Activated T-cell treated with anti-CD3 and anti-CD28 coated beads for 1 hour (primary cell): ENCODE measurements around the gene GPR15LG.

Source experiments
- DNase-seq: peaks from one replicate; pipeline ENCODE4 v3.0.0-alpha.2; 2020; ENCODE audit warnings: low read depth

GPR15LG gene

DNA sequence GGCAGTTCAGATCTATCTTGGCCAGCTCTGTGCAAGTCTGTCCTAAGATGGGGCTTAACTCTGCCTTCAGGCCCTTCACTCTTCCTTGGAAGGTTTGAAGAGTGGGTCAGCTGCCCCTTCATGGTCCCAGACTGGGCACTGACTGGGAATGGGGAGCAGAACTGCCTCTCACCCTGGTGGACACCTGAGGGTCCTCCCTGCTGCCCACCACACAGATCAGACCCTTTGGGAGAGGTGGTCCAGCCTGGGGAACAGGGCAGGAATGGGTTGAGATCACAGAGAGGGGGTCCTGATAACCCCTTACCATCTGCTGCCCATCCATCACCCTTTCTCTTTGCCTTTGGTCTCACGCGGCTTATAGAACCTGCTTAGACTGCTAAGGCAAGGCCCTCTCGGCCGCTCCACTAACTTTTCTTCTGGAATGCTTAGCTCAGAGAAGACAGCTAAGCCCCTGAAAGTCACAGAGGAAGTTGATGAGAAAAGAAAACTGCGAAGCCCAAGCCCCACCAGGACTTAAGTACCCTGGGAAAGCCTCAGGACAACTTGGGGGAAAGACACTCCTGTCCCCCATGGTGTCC lies 20.3 kb downstream of the GPR15LG start:
- DNase-seq, result no peak

DNA sequence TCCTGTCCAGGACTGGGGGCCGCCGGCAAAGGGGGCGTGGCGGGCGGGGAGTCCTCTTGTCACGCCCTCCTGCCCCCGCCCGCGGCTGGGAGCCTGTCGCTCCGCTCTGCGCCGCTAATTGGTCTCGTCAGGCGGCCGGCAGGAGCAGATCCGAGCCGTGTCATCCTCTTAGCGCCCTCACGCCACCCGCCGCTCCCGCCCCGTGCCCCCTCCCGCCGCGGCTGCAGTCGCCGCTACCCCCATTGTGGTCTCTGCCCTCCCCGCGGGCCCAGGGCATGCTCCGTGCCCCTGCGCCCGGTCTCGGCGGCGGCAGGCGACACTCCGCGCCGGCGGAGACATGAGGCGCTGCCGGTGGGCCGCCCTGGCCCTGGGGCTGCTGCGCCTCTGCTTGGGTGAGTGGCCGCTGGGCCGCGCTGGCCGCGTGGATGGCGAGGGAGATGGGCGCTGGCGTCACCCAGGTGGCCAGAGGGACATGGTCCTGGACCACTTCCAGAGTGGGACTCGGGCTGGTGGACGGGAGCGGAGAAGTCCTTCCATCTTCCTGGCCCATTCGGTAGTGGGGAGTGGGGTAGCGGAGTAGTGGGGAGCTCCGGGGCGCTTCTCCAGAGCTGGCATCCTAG lies 20.9 kb downstream of the GPR15LG start, which contains the start of gene CDHR1:
Gene CDHR1 (plus strand): TSS at position 114 of the 620 bp plus-strand sequence. CDS start 224 bp downstream, at position 338.
- DNase-seq, result peak; percentile 33

DNA sequence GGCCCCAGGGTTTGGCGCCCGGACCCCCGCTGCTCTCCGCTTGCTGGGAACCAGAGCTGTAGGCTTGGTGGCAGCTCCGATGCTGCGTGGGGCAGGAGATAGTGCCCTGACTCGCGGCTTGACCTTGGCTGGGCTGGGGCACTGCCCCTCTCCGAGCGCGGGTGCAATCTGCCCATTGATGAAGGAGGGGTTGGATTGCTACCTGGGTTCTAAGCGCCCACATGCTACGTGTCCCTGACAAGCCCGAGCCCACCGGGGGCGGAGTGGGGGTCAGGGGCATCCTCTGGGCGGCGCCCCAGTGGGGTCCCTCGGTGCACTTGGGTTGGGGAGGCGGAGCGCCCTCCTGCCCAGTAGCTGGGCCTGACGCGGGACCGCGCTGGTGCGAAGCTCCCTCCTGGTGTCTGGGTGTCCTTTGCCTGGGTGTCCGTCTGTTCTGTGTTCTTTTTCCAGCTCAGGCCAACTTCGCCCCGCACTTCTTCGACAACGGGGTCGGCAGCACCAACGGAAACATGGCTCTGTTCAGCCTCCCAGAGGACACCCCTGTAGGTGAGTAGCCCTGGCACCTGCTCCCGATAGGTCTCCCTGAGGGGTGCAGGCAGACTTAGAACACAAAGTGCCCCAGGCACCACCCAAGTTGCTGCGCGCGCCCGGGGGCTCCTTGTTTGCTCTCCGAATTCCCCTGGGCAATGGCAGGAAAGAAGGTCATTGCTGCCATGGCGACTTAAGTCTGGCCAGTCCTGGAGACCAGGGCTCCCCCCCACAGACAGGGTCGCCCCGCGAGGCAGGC lies 21.6 kb downstream of the GPR15LG start:
- DNase-seq, result no peak

DNA sequence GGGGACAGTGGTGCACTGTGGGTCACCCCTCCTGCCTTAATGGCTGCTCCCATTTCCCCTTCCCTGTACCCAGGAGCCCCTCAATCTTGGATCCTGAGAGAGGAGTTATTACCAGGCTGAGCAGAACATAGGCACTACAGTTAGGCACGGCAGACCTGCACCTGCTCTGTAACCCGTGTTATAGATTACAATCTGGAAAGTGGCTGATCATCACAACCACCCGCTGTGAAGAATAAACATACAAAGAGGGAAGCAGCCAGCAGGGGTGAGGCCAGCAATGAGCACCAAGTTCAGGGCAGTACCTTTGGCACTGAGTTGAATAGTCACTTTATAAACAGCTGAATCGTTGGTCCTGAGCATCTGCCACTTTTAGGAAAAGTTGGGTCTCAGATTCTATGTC lies 22.5 kb downstream of the GPR15LG start:
- no peak for DNase-seq

DNA sequence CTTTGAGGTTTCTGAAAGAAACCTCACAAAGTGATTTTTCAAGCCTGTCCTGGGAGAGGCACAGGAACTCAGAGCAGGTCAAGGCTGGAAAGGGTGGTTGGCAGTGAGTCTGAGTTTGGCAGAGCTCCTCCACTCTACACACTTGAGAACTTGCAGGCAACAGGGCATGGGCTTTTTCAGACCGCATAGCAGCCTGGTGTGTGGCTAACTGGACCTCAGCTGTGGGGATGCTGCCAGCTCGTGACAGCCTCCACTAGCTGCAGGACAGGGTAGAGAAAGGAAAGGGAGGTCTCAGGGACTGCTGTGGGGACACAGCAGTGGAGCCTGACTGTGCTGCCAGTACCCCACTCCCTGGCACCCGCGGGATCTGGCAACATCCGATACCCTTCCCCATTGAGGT lies 23.3 kb downstream of the GPR15LG start:
- no peak for DNase-seq

DNA sequence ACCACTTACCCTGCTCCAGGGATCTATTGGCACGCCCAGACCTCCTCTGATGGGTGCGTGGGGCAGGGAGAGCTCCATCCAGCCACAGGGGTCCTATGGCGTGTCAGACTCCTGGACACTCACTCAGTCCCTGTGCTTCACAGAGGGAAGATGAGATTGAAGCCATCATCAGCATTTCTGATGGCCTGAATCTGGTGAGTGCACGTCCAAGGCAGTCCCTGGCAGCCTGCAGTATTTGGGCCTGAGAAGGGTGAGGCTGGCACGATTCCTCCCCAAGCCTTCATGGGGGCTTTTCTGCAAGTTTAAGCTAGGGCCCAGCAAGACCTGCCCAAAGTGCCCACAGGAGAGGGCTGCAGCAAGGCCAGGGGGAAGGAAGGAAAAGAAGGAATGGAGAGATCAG lies 24.0 kb downstream of the GPR15LG start:
- no peak for DNase-seq

DNA sequence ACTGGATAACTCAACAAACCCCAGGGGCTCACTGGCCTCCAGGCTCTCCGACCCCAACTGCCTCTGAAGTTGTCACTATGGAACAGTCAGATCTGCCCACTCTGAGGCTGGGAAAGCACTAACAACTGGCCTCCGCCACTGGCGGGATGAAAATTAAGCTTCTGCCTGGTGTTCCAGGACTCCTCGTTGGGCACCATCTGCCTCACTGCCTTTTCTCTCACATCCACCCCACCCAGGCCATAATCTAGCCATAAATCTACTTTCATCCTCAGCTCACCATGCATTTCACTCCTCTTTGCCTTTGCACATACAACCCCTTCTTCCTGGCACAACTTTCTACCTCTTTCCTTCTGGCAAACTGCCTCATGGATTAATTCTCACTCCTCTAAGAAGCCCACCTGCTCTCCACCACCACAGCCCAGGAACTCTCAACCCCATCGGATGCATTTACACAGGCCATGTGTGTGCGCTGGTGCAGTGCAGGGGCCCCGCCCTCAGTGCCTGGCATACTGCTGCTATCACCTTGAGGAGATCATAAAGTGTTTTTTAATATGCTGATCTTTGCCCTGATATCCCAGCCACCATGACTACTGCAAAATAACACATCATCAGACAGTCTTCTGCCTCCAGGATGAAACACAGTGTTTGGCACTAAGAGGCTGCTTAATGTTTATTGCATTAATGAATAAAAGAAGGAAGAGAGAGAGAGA lies 24.8 kb downstream of the GPR15LG start:
- DNase-seq, result no peak

DNA sequence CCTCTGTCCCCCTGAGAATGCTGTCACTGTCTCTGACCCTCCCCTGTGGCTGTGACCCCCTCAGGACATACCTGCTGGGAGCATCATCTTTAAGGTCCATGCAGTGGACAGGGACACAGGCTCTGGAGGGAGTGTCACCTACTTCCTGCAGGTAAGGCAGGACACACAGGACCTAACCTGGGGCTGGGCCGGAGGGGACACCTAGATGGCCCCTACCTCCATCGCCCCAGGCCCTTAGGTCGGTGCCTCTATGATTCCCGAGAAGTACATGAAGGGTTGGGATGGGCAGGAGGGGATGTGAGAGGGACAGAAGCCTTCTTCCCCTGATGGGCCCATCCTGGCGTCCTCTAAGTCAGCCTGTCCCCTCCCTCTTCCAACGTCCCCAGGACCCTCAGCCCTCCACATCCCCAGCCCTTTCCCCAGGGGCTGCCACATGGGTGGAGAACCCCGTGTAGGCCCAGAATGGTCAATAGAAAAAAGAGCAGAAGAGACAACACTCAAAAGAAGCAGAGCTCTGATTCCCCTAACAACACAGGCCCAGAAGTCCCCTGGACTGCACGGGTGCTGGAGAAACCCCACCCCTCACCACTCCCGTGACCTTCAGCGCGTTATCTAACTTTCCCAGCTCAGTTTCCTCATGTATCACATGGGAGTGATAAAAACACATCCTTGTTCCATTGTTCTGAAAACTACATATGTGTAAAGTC lies 27.1 kb downstream of the GPR15LG start:
- DNase-seq, result no peak

DNA sequence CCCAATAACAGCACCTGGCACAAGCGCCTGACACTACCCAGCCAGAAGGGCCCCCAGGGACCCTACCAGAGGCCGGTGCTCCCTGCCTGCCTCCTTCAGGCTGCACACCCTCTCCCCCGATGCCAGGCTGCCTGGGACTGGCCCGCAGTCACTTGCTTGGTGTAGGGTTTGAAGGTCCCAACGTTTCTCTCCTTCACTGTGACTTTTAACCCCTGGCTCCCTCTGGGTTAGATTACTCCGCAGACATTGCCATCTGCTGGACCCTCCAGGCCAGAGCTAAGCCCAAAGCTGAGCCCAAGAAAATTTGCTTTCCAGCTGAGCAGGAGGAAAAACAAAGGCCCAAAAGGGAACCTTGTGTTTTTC lies 27.6 kb downstream of the GPR15LG start:
- DNase-seq, result no peak

DNA sequence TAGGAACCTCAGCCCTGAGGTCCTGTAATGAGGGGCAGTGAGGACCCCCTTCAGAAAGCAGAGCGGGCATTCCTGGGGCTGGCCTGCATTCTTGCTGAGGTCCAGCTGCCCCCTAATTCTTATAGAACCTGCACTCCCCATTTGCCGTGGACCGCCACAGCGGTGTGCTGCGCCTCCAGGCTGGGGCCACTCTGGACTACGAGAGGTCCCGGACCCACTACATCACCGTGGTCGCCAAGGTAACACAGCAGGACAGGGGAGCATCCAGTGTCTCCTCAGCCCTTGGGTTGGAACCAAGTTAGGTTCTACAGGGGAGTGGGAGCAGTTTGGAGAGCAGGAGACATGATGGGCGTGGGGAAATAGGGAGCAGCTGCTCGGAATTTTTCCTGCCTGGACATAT lies 28.1 kb downstream of the GPR15LG start:
- no peak for DNase-seq

DNA sequence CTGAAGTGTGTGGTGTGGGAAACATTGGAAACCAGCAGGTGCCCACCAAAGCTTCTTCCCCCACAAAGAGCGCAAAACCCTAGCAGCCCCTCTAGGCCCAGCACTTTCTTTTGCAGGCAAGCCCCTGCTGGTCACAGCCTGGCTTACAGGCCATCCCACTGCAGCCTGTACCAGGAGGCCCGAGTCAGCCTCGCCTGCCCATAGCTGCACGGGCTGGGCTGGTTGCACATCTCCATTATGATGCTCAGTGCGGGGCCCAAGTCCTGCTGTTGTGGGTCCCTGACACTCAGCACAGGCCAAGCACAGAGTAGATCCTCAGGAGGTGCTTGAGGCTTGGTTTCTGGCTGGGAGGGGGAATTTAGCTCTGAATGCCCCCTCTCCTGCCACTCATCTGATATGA lies 28.7 kb downstream of the GPR15LG start:
- DNase-seq, result no peak

DNA sequence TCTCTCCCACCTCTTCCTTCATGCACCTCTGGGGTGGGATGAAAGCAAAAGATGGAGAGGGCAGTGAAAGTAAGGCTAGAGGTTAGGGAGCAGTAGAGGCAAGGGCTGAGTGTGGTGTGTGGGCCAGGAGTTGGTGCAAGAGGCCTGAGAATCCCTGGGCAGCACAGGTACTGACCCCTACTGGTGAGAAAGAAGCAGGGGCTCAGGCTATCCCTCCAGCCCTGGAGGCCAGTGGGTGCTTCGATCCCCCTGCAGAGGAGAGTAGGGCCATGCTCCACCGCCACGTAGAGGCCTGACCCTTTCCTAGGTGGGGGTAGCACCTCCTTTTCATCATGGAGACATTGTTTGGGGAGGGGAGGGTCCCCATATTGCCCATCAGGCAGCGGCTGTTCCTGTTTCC lies 30.5 kb downstream of the GPR15LG start:
- DNase-seq, result no peak

DNA sequence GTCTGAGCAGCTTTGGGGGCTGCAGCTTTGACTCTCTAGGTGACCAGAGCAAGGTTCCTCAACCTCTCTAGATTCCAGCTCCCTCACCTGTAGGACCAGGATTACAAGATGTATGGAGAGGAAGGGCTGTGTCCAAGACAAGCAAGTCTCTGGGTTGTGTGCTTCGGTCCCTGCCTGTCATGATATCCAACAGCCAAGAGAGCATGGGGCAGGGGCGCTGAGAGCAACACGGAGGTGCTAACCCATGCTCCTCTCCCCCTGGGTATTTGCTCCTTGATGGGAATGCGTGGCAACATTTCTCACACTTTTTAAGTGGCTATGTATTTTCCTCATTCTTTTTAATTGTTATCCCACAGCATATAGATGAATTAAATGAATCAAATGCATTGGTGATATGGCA lies 31.0 kb downstream of the GPR15LG start:
- DNase-seq, result no peak

DNA sequence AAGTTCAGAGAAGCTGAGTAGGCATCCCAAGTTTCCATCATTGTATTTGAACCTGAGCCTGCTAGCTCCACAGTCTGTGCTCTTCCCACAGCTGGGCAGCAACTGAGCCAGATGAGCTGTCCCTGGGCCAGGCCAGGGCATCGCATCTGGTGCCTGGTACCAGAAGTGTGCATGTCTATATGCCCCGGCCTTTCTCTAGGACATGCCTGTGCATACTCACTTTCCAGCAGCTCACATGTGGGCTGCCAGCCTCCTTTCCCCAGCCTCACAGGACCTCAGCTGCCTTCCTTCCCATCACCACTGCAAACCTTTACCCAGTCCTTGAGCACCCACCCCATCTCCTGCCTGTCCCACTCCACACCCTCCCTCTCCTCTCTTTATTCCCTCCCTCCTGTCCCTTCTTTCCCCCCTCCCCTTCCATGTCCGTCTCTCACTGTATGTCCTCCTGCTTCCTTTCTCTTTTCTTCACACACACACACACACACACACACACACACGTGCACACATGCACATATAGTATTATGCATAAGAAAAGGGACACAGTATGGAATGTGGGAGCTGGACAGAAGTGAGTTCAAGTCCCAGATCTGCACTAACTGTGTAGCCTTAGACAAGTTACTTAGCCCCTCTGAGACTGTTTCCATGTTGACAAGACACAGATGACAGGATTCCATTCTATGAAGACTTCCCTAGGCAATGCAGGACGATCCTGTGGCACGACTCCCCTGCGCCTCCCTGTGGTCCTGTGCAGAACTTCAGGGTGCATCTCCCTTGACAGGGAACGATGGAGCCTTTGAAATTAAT lies 31.6 kb downstream of the GPR15LG start:
- DNase-seq, result peak; percentile 47

DNA sequence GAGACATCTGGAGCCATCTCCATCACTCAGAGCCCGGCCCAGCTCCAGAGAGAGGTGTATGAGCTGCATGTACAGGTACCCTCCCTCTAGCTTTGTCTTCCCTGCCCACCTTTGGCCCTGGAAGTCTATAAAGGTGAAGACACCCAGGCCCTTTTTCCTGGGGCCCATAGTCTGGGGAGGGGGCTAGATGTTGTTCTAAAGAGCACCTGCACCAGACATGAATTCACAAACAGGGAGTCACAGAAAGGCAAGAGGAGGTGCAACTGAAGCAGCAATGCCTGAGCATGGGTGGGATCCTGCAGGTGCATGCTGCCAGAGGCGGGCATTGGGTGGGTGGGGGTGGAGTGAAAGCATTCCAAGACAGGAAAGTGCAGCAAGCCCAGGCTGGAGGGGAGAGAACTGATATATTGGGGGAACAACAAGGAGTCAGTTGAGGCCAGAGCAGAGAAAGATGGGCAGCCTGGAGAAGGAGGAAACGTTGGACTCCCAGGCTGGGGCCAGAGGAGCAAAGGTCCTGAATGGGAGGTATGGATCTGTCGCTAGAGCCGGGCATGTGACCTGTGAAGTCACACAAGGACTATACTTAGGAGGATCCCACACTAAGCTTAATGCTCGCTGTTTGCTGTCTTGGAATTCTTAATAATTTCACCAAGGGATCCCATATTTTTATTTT lies 32.4 kb downstream of the GPR15LG start:
- DNase-seq, result no peak

DNA sequence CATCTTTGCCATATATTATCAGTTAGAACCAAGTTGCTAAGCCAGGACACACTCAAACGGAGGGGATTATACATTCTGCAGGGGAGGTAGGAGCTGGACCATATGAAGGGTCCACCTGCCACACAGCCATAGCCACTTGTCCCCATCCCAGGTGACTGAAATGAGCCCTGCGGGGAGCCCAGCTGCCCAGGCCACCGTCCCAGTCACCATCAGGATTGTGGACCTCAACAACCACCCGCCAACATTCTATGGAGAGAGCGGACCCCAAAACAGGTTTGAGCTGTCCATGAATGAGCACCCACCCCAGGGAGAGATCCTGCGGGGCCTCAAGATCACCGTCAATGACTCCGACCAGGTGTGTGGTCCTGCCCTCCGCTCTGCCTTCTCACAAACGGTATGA lies 34.4 kb downstream of the GPR15LG start:
- DNase-seq, result no peak

DNA sequence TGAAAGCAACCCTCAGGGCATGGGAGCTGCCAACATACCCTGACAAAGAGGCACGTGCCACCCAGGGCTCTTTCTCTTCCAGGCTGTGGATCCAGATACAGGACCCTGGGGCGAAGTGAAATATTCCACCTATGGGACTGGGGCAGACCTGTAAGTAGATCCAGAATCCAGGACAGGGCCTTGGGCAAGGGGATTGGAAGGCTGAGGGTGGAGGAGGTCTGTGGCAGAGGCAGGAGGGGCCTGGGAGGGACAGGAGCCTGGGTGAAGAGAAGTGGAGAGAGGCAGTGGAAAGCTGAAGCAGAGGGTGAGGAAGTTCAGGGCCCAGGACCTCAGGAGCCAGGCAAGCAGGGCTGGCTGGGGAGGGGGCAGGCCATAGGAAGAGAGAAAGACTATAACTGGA lies 38.0 kb downstream of the GPR15LG start:
- DNase-seq, result no peak

DNA sequence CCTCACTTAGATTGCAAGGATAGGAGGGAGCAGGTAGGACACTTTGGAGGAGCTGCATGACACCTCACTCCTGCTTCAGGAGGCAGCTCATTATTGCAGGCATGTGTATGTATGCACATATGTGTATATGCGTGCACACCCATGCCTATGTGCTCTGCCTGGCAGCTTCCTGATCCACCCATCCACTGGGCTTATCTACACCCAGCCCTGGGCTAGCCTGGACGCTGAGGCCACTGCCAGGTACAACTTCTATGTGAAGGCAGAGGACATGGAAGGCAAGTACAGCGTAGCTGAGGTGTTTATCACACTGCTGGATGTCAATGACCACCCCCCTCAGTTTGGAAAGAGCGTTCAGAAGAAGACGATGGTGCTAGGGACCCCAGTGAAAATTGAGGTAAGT lies 38.4 kb downstream of the GPR15LG start:
- no peak for DNase-seq

DNA sequence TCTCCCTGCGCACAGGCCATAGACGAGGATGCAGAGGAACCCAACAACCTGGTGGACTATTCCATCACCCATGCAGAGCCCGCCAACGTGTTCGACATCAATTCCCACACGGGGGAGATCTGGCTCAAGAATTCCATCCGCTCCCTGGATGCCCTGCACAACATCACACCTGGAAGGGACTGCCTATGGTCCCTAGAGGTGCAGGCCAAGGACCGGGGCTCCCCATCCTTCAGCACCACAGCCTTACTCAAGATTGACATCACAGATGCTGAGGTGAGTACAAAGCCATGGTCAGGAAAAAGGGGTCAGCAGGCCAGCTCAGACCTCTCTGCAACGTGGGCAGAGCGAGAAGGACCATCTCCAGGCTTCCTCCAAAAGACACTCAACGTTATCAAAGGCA lies 39.5 kb downstream of the GPR15LG start:
- no peak for DNase-seq

DNA sequence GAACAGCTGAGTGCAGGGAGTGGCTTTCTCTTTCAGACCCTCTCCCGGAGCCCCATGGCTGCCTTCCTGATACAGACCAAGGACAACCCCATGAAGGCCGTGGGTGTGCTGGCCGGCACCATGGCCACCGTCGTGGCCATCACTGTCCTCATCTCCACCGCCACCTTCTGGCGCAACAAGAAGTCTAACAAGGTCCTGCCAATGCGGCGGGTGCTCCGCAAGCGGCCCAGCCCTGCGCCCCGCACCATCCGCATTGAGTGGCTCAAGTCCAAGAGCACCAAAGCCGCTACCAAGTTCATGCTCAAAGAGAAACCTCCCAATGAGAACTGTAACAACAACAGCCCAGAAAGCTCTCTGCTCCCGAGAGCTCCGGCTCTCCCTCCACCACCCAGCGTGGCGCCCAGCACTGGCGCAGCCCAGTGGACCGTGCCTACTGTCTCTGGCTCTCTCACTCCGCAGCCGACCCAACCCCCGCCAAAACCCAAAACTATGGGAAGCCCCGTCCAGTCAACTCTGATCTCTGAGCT lies 40.5 kb downstream of the GPR15LG start:
- no peak for DNase-seq
